COLO829 (cell line): Measurements from ENCODE around the gene WWP2.
"Not testable (repeated sequence)": the region's sequence is repeated elsewhere in the genome, so short reads cannot be mapped to it uniquely, and the experiment has no call there.

ENCODE experiments used
- DNase-seq: peaks from one replicate; pipeline ENCODE4 v3.0.0; 2012; ENCODE audit warnings: low spot score

Gene WWP2

GRCh38 chr16:69745959-69746358, 16.2 kb upstream of the WWP2 start:
- no peak for DNase-seq

DNA sequence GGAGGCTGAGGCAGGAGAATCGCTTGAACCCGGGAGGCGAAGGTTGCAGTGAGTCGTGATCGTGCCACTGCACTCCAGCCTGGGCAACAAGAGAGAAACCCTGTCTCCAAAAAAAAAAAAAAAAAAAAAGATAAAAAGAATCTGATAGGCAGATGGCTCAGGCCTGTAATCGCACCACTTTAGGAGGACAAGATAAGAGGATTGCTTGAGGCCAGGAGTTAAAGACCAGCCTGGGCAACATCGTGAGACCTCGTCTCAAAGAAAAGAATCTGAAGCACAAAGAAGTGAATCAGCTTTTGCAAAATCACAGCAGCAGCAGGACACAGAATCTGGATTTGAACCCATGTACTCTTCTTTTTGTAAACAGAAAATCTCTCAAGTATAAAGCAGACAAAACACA, 15.0 kb upstream of the WWP2 start:
- no peak for DNase-seq

DNA sequence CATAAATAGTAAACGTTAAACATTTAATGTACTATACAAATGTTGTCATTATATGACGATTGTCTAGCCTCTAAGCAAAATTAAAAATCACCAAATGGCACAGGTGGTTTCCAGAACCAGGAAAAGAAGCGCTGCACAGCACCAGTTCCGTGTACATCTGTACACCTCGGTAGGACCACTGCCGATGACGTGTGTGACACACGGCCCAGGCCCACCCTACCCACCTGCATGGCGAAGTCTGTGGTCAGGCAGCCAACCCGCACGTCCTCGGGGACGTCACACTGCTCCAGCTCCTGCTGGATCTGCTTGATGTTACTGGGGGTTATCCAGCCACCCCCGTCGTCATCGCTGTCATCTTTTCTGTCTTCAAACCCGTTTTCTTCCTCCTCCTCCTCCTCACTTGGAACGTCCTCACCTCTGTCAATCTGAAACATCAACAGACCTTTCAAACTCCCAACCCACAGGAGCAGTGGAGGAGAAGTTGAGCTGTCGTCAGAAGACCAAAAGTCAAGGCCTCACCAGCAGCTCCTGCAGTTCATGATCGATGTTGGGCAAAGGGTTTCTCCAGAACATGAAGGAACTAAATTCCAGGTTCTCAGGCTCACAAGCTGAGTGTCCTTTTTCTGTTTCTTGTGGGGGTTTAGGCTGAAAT, 13.3 kb upstream of the WWP2 start:
- no peak for DNase-seq

GRCh38 chr16:69754143-69754468, 8.0 kb upstream of the WWP2 start:
- no peak for DNase-seq

- DNase-seq = peak; percentile 81
Observed at GRCh38 chr16:69754469-69755310, 7.4 kb upstream of the WWP2 start, which contains the start of gene NOB1. TSS of gene NOB1 (minus strand) at chr16:69754926. CDS start at chr16:69754910, 16 bp downstream.

DNA sequence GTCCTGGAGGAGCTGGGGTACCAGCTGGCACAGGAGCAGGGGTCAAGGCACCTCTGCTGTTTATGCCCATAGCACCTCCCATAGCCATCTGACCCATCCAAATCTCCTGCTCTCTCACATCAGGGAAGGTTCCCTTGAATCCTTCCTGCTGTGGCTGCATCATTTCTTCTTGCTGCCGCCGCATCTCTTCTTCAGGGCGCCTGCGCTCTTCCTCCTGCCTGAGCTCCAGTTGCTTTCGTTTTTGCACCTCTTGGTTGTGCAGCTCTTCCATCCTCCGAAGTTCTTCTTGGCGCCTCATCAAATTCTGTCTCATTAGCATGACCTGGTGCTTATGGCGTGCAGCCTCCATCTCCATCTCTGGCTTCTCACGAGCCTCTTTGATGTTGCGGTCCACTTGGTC, 5.4 kb upstream of the WWP2 start:
- DNase-seq = no peak

DNA sequence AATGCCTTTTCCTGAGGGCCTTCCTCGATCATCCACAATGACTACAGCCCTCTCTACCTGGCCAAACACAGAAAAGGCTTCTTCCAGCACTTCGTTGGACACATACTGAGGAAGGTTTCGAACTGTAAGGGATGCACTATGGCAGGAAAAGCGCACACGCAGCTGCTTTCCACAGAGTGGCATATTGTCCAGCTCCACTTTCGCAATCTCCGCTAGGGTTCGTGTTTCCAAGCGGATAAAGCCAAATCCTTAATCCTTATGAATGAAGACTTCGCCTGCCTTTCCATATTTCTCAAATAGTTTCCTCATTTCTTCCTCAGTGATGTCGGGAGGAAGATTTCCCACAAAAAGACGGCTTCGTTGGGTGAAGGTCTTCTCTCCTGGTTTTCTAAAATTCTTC, 4.8 kb upstream of the WWP2 start:
- DNase-seq = not testable (repeated sequence)

DNA sequence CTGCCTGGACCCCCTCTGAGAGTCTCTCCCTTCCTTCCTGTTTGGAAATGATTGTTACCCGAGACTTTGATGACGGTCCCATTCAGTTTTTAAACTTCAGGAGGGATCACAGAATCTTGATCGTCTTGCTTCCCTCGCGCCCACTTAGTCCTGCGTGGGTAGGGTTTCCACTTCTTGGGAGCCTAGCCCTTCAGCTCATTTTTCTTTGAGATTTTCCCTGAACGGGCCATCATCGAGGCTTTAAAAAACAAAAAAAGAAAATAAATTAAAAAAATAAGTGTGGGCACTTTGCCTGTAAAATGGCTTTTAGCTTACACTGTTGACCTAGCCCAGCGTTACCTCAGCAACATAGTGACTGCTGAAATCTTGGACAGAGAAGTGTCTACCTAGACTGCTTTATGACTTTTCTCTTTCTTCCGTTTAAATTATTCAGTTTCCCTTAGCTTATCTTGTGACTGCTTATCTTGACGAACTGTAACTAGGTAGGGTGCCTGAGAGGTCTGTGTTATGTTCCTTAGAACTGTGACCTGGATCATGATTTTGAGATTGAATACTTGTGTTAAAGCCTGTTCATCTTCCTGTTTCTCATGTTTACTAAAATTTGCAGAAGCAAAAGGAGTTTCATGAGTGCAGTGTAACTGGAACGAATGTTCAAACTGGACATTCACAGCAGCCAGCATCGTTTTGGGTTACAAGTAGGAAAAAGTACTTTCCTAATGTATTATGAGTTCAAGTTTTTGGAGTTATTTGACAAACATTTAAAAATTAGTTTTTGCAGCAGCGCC, 874 bp downstream of the WWP2 start:
- no peak for DNase-seq

DNA sequence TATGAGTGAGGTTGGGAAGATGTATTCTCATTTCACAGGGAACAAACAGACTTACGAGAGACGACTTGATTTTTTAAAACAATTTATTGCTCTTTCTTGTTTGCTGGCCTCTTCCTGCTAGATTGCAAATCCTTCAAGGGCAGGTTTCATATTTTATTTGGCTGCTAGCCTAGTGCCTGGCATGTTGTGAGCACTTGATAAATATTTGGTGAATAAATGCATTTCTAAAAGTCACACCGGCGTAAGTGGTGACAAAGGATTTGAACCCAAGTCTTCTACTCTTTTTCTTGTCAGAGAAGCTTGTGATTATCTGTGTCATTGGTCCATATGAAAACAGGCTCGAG, 1.4 kb downstream of the WWP2 start:
- no peak for DNase-seq

GRCh38 chr16:69767459-69768229, 5.5 kb downstream of the WWP2 start:
- DNase-seq = no peak

- DNase-seq = no peak
Observed at GRCh38 chr16:69768666-69769065, 6.5 kb downstream of the WWP2 start.

DNA sequence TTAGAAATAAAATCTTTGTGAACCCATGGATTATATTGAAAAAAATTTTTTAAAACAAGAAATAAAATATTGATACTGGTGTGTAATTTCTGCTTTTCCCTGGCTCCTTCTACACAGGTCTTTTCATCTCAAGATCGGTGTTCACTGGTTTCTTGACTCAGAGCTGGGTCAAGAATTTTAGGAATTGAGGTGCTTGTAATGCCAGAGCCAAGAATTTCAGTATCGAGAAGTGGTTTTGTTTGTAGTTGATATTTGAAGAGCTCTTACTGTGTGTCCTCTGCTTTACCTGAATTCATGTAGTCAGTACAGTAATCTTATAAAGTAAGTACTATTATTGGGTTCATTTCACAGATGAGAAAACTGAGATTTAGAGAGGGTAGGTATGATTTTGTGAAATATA, 7.3 kb downstream of the WWP2 start:
- no peak for DNase-seq

DNA sequence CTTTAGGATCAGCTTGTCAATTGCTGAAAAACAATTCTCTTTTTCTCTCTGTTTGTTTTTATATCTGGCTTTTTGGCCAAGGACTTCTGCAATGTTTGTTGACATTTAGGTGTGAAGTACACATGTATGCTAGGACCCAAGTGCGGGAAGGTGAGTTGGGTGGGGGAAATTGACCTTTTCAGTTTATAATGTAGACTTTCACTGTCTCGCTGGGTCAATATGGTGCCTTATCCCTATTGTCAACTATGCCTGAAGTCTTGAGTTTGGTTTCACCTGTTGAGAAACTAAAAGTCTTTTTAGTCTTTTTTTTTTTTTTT, 9.5 kb downstream of the WWP2 start:
- no peak for DNase-seq

DNA sequence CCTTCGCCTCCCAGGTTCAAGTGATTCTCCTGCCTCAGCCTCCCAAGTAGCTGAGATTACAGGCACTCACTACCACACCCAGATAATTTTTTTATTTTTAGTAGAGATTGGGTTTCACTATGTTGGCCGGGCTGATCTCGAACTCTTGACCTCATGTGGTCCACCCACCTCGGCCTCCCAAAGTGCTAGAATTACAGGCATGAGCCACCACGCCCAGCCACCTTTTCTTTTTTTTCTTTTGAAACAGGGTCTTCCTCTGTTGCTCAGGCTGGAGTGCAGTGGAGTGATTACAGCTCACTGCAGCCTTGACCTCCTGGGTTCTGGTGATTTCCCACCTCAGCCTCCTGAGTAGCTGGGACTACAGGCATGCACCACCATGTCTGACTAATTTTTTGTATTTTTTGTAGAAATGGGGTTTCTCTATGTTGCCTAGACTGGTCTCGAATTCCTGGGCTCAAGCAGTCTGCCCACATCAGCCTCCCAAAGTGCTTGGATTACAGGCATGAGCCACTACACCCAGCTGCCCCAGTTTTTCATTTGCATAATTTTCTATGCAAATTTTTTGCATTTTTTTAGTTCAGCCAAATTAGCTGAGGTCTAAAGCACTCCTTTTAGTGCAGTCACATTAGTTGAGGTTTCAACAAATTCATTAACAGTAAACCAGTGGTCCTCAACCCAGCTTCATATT, 11.3 kb downstream of the WWP2 start:
- no peak for DNase-seq

DNA sequence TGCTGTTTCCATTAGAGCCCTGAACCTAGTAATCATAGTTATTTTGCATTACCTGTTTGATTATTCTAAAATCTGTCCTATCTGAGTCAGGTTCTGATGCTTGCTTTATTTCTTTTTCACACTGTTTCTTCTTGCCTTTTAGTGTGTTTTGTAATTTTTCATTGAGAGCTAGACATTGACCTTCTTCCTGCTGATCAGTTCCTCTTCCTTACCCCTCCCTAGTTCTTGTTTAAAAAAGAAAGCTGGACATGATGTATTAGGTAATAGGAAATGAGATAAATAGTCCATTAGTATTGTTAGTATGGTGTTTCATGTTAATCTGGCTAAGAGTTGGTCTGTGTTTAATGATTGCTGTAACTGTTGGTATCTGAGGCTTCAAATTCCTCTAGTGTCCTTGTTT, 13.4 kb downstream of the WWP2 start:
- no peak for DNase-seq

- DNase-seq = no peak
Observed at GRCh38 chr16:69779724-69780123, 17.6 kb downstream of the WWP2 start.

DNA sequence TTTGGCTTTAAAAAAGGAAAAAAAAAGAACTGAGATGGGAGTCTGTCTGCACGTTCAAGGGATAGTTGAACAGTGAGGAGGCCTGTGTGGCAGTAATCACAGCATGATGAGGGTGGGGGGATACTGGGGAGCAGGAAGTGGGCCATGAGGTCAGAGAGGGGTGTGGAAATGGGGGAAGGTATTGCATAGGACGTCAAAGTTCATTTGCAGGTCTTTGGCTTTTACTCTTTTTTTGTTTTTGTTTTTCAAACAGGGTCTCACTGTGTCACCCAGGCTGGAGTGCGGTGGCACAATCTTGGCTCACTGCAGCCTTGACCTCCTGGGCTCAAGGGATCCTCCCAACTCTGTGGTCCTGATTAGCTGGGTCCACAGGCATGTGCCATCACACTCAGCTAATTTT, 19.0 kb downstream of the WWP2 start:
- DNase-seq = no peak

DNA sequence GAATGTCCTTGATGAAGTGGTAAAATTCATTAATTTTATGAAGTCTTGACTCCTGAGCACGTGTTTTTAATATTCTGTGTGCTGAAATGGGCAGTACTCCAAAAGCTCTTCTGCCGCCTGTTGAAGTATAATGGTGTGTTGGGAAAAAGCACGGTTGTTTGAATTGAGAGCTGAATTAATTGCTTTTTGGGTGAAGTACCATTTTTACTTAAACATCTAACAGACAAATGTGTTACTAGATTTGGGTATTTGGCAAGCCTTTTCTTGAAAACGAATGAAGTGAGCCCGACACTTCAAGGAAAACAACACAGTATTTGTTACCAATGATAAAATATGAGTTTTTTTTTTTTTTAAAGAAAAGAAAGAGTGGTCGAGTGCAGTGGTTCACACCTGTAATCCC, 22.5 kb downstream of the WWP2 start:
- no peak for DNase-seq

DNA sequence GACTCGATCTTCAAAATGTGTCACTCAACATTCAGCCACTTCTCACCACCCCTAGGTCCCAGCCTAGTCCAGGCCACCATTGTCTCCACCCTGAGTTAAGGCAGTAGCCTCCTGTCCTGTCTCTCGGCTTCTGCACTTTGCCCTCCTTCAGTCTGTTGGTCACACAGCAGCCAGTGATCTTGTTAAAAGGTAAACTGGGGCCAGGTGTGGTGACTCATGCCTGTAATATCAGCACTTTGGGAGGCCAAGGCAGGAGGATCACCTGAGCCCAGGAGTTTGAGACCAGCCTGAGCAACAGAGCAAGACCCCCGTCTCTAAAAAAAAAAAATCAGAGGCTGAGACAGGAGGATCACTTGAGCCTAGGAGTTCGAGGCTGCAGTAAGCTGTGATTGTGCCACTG, 25.8 kb downstream of the WWP2 start:
- DNase-seq = no peak

- not testable (repeated sequence) for DNase-seq
Observed at GRCh38 chr16:69791391-69791847, 29.3 kb downstream of the WWP2 start.

DNA sequence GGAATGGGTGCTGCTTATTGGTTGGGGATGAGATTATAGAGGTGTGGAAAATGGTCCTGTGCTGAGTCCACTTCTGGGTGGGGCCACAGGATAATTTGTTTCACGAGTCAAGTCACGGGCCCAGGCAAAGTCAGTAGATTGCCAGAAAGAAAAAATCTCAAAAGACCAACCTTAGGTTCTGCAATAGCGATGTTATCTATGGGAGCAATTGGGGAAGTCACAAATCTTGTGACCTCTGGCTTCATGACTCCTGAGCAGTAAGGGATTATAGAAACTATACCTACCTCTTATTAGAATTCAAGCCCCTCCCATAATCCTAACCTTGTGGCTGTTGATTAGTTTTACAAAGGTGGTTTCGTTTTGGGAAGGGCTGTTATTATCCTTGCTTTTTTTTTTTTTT, 31.4 kb downstream of the WWP2 start:
- no peak for DNase-seq

DNA sequence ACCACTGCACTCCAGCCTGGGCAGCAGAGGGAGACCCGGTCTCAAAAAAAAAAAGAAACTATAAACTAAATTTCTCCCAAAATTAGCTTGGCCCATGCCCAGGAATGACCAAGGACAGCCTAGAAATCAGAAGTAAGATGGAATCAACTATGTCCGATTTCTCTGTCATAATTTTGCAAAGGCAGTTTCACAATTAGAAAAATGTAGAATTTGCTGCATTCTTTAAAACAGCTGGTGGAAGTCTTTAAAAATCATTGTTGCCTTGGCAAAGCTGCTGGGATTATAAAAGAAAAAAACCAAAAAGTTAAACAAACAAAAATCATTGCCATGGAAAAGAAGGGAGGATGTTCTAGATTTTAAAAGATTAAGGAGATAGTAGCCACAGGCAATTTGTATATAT, 32.4 kb downstream of the WWP2 start:
- no peak for DNase-seq
